GM10266 (cell line): Measurements from ENCODE around the gene TEX261.
A peak's percentile ranks its signal among the peaks of the same experiment; 100 is the strongest.

Experiments
- DNase-seq: peaks from one replicate; pipeline ENCODE4 v3.0.0; 2012; ENCODE audit errors: extremely low spot score
- CTCF ChIP-seq: IDR thresholded peaks from 2 replicates; pipeline ENCODE4 v1.5.1; 2012; ENCODE audit warnings: mild to moderate bottlenecking, low read depth; ENCODE audit not compliant: control insufficient read depth, insufficient read depth; ENCODE audit errors: missing control alignments

Gene TEX261

DNA sequence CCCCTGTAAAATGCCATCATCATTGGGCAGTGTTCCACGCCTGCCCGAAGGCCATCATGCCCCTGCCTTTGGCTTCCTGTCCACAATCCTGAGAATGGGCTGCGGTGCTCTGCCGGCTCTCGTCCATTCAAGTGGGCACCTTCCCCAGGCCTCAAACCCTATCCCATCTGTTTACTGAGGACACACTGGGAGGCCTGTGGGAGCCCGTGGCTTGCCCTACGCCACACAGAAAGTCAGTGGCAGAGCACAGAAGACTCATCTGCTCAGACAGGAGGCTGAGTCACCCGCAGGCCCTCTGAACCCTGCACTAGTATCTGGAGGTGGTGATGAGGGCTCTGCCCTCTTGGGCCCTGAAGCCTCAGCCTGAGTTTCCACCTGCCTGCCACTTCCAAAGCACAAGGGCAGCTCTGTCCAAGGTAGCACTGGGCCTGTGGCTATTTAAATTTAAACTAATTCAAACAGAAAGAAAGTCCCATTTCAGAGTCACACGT lies 35.4 kb downstream of the TEX261 start:
- TF ChIP-seq CTCF = no peak
- no peak for DNase-seq

- no peak for TF ChIP-seq CTCF
- DNase-seq = no peak
Measured at GRCh38 chr2:70958759-70959158, 35.9 kb downstream of the TEX261 start.

GRCh38 chr2:70957798-70958197 lies 36.9 kb downstream of the TEX261 start:
- no peak for TF ChIP-seq CTCF
- DNase-seq = no peak

- TF ChIP-seq CTCF = no peak
- DNase-seq = no peak
Measured at GRCh38 chr2:70956141-70956540, 38.5 kb downstream of the TEX261 start.

- no peak for DNase-seq
- no peak for TF ChIP-seq CTCF
Measured at GRCh38 chr2:70954886-70955285, 39.8 kb downstream of the TEX261 start.

GRCh38 chr2:70949086-70949485 lies 45.6 kb downstream of the TEX261 start:
- no peak for DNase-seq
- no peak for TF ChIP-seq CTCF

DNA sequence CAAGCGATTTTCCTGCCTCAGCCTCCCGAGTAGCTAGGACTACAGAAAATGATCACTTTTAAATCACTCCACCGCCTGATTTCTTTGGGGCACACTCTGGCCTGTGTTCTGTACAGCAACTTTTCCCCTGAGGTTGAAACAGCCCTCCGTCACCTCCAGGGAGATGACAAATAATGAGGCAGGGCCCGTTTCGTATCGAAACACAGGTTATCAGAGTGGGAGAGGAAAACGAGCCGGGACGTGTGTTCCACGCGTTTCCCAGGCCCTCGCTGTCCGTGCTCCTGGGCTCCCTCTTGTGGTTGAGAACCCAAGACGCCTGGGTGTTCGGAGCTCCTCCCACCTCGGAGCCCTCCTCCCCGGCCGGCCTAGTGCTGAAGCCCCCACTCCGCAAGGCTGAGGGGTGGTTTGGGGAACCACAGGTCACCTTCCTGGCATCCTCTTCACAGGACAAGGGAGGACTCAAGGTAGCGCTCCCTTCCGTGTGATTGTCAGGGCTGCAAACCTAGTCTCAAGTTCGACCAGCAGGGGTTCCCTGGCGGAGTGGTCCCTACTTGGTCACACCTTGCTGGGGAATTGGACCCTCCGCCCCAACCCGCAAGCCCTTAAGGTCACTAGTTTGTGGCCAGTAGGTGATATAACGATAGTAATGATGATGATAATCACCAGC lies 46.2 kb downstream of the TEX261 start:
- DNase-seq = peak; percentile 83
- peak; percentile 83 for TF ChIP-seq CTCF
